Esophagus muscularis mucosa (tissue), 3 donors: ENCODE results near the gene GPR21.

Experiments used
- CTCF ChIP-seq, 3 experiments: fragments of 200-600 bp in 2 of 3; fragments of 450-650 bp in 1 of 3; sonication (generic) in 2 of 3; IDR thresholded peaks; one replicate each; pipeline ENCODE4 v1.5.1; 2017 to 2019; ENCODE audit warnings: antibody characterized with exemption in 3 of 3, mild to moderate bottlenecking in 2 of 3, moderate library complexity in 1 of 3
- POLR2A ChIP-seq: fragments of 450-650 bp; IDR thresholded peaks from one replicate; pipeline ENCODE4 v1.6.1; 2017; ENCODE audit warnings: antibody characterized with exemption, moderate library complexity, mild to moderate bottlenecking, low read depth

- TF ChIP-seq POLR2A (no peak), CTCF (IDR thresholded peaks at IDR 0.05) (no peak)
Observed at GRCh38 chr9:123028136-123028535, 5.3 kb upstream of the GPR21 start.
